Ishikawa (cell line): ENCODE results near the gene PPM1L.

Source experiments
- CEBPB ChIP-seq: IDR thresholded peaks from 2 replicates; pipeline ENCODE4 v1.6.1; 2012
- CREB1 ChIP-seq: IDR thresholded peaks from 2 replicates; pipeline ENCODE4 v1.6.1; 2012; ENCODE audit warnings: low read depth
- EGR1 ChIP-seq: IDR thresholded peaks from 2 replicates; pipeline ENCODE4 v1.6.1; 2012
- EP300 ChIP-seq: IDR thresholded peaks from 2 replicates; pipeline ENCODE4 v1.6.1; 2012; ENCODE audit warnings: borderline replicate concordance
- FOXM1 ChIP-seq: IDR thresholded peaks from 2 replicates; pipeline ENCODE4 v1.6.1; 2012; ENCODE audit warnings: low read depth, borderline replicate concordance
- MAX ChIP-seq: IDR thresholded peaks from 2 replicates; pipeline ENCODE4 v1.6.1; 2012
- NFIC ChIP-seq: IDR thresholded peaks from 2 replicates; pipeline ENCODE4 v1.6.1; 2012
- RAD21 ChIP-seq: IDR thresholded peaks from 2 replicates; pipeline ENCODE4 v1.6.1; 2012; ENCODE audit warnings: low read depth
- REST ChIP-seq: IDR thresholded peaks from 2 replicates; pipeline ENCODE4 v1.6.1; 2012; ENCODE audit warnings: low read depth, mild to moderate bottlenecking
- TAF1 ChIP-seq: IDR thresholded peaks from 2 replicates; pipeline ENCODE4 v1.6.1; 2012; ENCODE audit warnings: low read depth, mild to moderate bottlenecking
- TCF12 ChIP-seq: IDR thresholded peaks from 2 replicates; pipeline ENCODE4 v1.6.1; 2012; ENCODE audit warnings: low read depth
- TEAD4 ChIP-seq: IDR thresholded peaks from 2 replicates; pipeline ENCODE4 v1.6.1; 2012
- YY1 ChIP-seq: IDR thresholded peaks from 2 replicates; pipeline ENCODE4 v1.6.1; 2012; ENCODE audit warnings: low read depth
- ZBTB7A ChIP-seq: IDR thresholded peaks from 2 replicates; pipeline ENCODE4 v1.6.1; 2012; ENCODE audit warnings: low read depth
- TF ChIP-seq, protein P1 (sequence below): IDR thresholded peaks from 2 replicates; pipeline ENCODE4 v1.6.1; 2012

The PPM1L gene

GRCh38 chr3:160990446-160990845, 234.4 kb downstream of the PPM1L start:
- TF ChIP-seq RAD21 (no peak), REST (no peak), CREB1 (no peak), TEAD4 (no peak), YY1 (no peak), FOXM1 (no peak), TCF12 (no peak), TAF1 (no peak), ZBTB7A (no peak), EGR1 (no peak), CEBPB (no peak), NFIC (no peak), EP300 (no peak), MAX (no peak)
- TF ChIP-seq, protein P1, sequence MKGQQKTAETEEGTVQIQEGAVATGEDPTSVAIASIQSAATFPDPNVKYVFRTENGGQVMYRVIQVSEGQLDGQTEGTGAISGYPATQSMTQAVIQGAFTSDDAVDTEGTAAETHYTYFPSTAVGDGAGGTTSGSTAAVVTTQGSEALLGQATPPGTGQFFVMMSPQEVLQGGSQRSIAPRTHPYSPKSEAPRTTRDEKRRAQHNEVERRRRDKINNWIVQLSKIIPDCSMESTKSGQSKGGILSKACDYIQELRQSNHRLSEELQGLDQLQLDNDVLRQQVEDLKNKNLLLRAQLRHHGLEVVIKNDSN, result no peak

DNA sequence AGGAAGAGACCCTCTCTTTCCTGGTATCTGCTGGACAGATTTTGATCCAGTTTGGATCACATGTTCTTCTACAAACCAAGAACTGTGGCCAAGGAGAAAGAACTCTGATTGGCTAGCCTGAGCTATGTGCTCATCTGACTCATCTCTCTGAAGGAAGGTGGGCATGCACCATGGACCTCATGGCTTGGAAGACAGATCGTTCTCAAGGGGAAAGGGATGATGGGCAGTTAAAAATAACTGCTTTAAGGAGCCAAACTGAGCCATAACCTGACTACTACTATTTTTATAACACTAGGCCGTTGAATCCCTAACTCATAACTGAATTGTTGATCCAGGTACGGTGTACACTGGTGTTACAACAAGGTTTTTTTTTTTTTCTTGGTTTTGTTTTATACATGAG, 236.7 kb downstream of the PPM1L start:
- TF ChIP-seq YY1, result no peak
- TF ChIP-seq CREB1, result no peak
- TF ChIP-seq NFIC, result no peak
- TF ChIP-seq ZBTB7A, result no peak
- no peak for TF ChIP-seq MAX
- TF ChIP-seq RAD21, result no peak
- TF ChIP-seq TAF1, result no peak
- no peak for TF ChIP-seq EP300
- TF ChIP-seq TEAD4, result no peak
- no peak for TF ChIP-seq FOXM1
- TF ChIP-seq, protein P1, result no peak
- TF ChIP-seq TCF12, result no peak
- TF ChIP-seq REST, result no peak
- no peak for TF ChIP-seq EGR1
- TF ChIP-seq CEBPB, result no peak

DNA sequence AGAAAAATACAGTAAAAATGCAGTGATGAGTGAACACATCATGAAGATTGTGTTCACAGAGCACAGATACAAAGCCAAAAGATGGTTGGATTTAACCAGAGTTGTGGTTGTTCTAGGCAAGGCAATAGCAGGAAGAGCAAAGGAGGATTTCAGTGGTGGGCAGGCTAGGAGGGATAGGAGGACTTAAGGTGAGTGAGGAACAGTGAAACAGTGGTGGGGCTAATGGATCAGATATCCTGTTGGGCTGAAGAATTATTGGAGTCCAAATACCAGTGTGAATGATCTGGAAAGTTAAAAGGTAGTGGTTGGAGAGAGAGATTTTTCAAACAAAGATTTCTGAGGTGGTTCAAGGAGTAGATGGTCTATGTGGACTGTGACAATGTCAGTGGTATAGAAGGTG, 240.8 kb downstream of the PPM1L start:
- TF ChIP-seq REST (no peak), EP300 (no peak), FOXM1 (no peak), RAD21 (no peak), TAF1 (no peak)

- TF ChIP-seq EGR1, result no peak
- no peak for TF ChIP-seq REST
- TF ChIP-seq, protein P1, result no peak
- TF ChIP-seq YY1, result no peak
- TF ChIP-seq NFIC, result no peak
- no peak for TF ChIP-seq RAD21
- TF ChIP-seq CREB1, result no peak
- TF ChIP-seq FOXM1, result no peak
- no peak for TF ChIP-seq CEBPB
- TF ChIP-seq TEAD4, result no peak
- TF ChIP-seq TCF12, result no peak
- no peak for TF ChIP-seq TAF1
- no peak for TF ChIP-seq EP300
- TF ChIP-seq MAX, result no peak
- no peak for TF ChIP-seq ZBTB7A
Observed at GRCh38 chr3:160998581-160998980, 242.6 kb downstream of the PPM1L start.
